HEK293T (cell line): ENCODE measurements around the gene FAM120B.

Source experiments
- BHLHE40 ChIP-seq: fragments of 450-650 bp; IDR thresholded peaks from 2 replicates; pipeline ENCODE4 v1.6.1; 2016; ENCODE audit warnings: mild to moderate bottlenecking, moderate library complexity, borderline replicate concordance
- FOXA1 ChIP-seq: fragments of 450-650 bp; IDR thresholded peaks from 2 replicates; pipeline ENCODE4 v1.6.1; 2016; ENCODE audit warnings: mild to moderate bottlenecking
- FOXK2 ChIP-seq: fragments of 450-650 bp; IDR thresholded peaks from 2 replicates; pipeline ENCODE4 v1.6.1; 2016; ENCODE audit warnings: mild to moderate bottlenecking
- HDGF ChIP-seq: fragments of 450-650 bp; IDR thresholded peaks from 2 replicates; pipeline ENCODE4 v1.6.1; 2017; ENCODE audit warnings: antibody characterized with exemption, borderline replicate concordance
- L3MBTL2 ChIP-seq: fragments of 450-650 bp; conservative IDR thresholded peaks from 2 replicates; pipeline ENCODE4 v1.6.1; 2016; ENCODE audit warnings: mild to moderate bottlenecking
- SUZ12 ChIP-seq: fragments of 450-650 bp; IDR thresholded peaks from 2 replicates; pipeline ENCODE4 v1.6.1; 2016; ENCODE audit warnings: mild to moderate bottlenecking
- ZNF384 ChIP-seq: fragments of 450-650 bp; IDR thresholded peaks from 2 replicates; pipeline ENCODE4 v1.6.1; 2016

DNA sequence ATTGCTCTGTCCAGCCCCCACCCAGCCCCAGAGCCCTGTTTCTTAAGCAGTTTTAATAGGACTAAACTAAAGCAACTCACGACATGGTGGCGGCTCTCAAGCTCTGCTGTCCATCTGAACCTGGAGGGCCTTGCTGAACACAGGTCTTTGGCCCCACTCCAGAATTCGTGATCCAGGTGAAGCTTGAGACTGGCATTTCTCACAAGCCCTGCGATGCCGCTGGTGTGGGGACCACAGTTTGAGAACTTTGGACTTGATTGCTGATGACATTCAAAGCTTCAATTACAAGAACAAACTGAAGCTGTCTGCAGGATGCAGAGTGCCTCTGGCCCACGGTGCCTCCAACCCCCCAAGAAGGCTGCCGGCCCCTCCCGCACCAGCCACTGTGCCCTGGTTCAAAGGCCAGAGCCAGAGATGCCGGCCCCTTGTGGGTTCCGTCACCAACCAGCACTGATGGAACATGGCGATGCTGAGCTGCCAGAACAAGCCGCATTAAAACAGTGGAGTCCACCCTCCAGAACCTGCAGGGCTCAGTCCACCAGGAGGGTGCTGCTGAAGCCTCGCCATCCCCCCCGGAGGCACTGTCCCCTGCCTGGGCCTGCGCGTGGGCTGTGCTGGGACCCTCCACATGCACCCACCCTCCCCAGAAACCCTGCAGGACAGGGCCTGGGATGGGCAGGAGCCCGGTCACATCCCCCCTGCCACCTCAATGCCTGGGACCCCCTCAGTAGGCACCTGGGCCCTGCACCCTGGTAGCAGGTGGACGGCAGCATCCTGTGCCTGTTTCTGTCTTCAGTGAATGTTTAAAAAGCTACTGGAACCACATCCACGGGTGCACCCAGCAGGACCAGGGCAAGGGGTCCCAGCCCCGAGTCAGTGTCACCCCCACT, 145.4 kb downstream of the FAM120B start:
- TF ChIP-seq FOXK2: no peak
- no peak for TF ChIP-seq SUZ12
- TF ChIP-seq HDGF: no peak
- no peak for TF ChIP-seq BHLHE40
- TF ChIP-seq L3MBTL2: no peak
- no peak for TF ChIP-seq FOXA1
- TF ChIP-seq ZNF384: no peak
